Nephron (organoid): ENCODE results near the gene MSI2.

Experiments
- H3K27ac Mint-ChIP-seq, 3 experiments: 2 replicates each; pipeline ENCODE4 v1.8.0; 2020; ENCODE audit warnings: mixed read lengths in 3 of 3, mild to moderate bottlenecking in 2 of 3, moderate library complexity in 1 of 3
- H3K27me3 Mint-ChIP-seq: 2 replicates; pipeline ENCODE4 v1.8.0; 2021; ENCODE audit warnings: low read depth, mild to moderate bottlenecking, moderate library complexity, mixed read lengths
- H3K36me3 Mint-ChIP-seq: 2 replicates; pipeline ENCODE4 v1.8.0; 2020; ENCODE audit warnings: low read depth, mixed read lengths
- H3K4me1 Mint-ChIP-seq: 2 replicates; pipeline ENCODE4 v1.8.0; 2020; ENCODE audit warnings: mixed read lengths
- H3K4me3 Mint-ChIP-seq, 3 experiments: 2 replicates each; pipeline ENCODE4 v1.8.0; 2020; ENCODE audit warnings: mild to moderate bottlenecking in 3 of 3, mixed read lengths in 3 of 3, moderate library complexity in 2 of 3
- H3K9me3 Mint-ChIP-seq: 2 replicates; pipeline ENCODE4 v1.8.0; 2020; ENCODE audit warnings: mixed read lengths
- CTCF ChIP-seq, 3 experiments: fragments of 200-600 bp; sonication (generic); IDR thresholded peaks; one replicate each; pipeline ENCODE4 v1.5.0; 2021; ENCODE audit warnings: antibody characterized with exemption in 3 of 3; ENCODE audit not compliant: unreplicated experiment in 3 of 3

Gene MSI2

GRCh38 chr17:57242148-57242547 is 14.2 kb upstream of the MSI2 start:
- Mint-ChIP-seq H3K4me1 (peaks cover 12% of the 10 kb centered on the region), H3K27me3 (peaks cover 41% of the 10 kb centered on the region), H3K36me3 (no peaks in the 10 kb centered on the region), H3K9me3 (no peaks in the 10 kb centered on the region), H3K27ac (no peak overlapping the region), H3K4me3 (no peak overlapping the region)
- TF ChIP-seq CTCF (IDR thresholded peaks at IDR 0.05; ENCODE audit: unreplicated experiment in 3 of 3): no peak

- no peak overlapping the region for H3K4me3 Mint-ChIP-seq
- H3K27me3 Mint-ChIP-seq: peaks cover 41% of the 10 kb centered on the region
- peaks cover 12% of the 10 kb centered on the region for H3K4me1 Mint-ChIP-seq
- TF ChIP-seq CTCF (IDR thresholded peaks at IDR 0.05; ENCODE audit: unreplicated experiment in 3 of 3): peak; percentile 81 to 91 (median 83)
- H3K9me3 Mint-ChIP-seq: peaks cover 2% of the 10 kb centered on the region
- peaks cover 2% of the 10 kb centered on the region for H3K36me3 Mint-ChIP-seq
- no peak overlapping the region for H3K27ac Mint-ChIP-seq
Measured at GRCh38 chr17:57243171-57243622, 13.1 kb upstream of the MSI2 start.

- H3K4me3 Mint-ChIP-seq: no peak overlapping the region
- peaks cover 17% of the 10 kb centered on the region for H3K9me3 Mint-ChIP-seq
- no peak for TF ChIP-seq CTCF (IDR thresholded peaks at IDR 0.05; ENCODE audit: unreplicated experiment in 3 of 3)
- H3K27me3 Mint-ChIP-seq: peaks cover 26% of the 10 kb centered on the region
- H3K27ac Mint-ChIP-seq: no peak overlapping the region
- peaks cover 14% of the 10 kb centered on the region for H3K36me3 Mint-ChIP-seq
- peaks cover 12% of the 10 kb centered on the region for H3K4me1 Mint-ChIP-seq
Measured at GRCh38 chr17:57245786-57246185, 10.5 kb upstream of the MSI2 start.

GRCh38 chr17:57246257-57246656 is 10.1 kb upstream of the MSI2 start:
- Mint-ChIP-seq H3K27ac (no peak overlapping the region), H3K36me3 (peaks cover 17% of the 10 kb centered on the region), H3K4me3 (no peak overlapping the region), H3K9me3 (peaks cover 21% of the 10 kb centered on the region), H3K4me1 (peaks cover 12% of the 10 kb centered on the region), H3K27me3 (peaks cover 23% of the 10 kb centered on the region)
- no peak for TF ChIP-seq CTCF (IDR thresholded peaks at IDR 0.05; ENCODE audit: unreplicated experiment in 3 of 3)

GRCh38 chr17:57247261-57247660 is 9.1 kb upstream of the MSI2 start:
- Mint-ChIP-seq H3K27ac (no peak overlapping the region), H3K4me1 (peaks cover 8% of the 10 kb centered on the region), H3K9me3 (peaks cover 25% of the 10 kb centered on the region), H3K36me3 (peaks cover 19% of the 10 kb centered on the region), H3K4me3 (no peak overlapping the region), H3K27me3 (peaks cover 15% of the 10 kb centered on the region)
- TF ChIP-seq CTCF (IDR thresholded peaks at IDR 0.05; ENCODE audit: unreplicated experiment in 3 of 3): no peak

- Mint-ChIP-seq H3K4me1 (peaks cover 3% of the 10 kb centered on the region), H3K36me3 (peaks cover 19% of the 10 kb centered on the region), H3K27ac (no peak overlapping the region), H3K27me3 (peaks cover 11% of the 10 kb centered on the region), H3K9me3 (peaks cover 25% of the 10 kb centered on the region), H3K4me3 (no peak overlapping the region)
- TF ChIP-seq CTCF (IDR thresholded peaks at IDR 0.05; ENCODE audit: unreplicated experiment in 3 of 3): no peak
Measured at GRCh38 chr17:57247913-57248312, 8.4 kb upstream of the MSI2 start.
